ENCODE data around the gene COX6B2. TPM values are rescaled to one million over a fixed set of nuclear protein-coding genes. Genes with fewer than 3 reads are reported as not detected.
"Not testable (repeated sequence)": the region's sequence is repeated elsewhere in the genome, so short reads cannot be mapped to it uniquely, and the experiment has no call there.

Gene COX6B2
- polyA plus RNA-seq, 1 donor, result 0.15 TPM

DNA sequence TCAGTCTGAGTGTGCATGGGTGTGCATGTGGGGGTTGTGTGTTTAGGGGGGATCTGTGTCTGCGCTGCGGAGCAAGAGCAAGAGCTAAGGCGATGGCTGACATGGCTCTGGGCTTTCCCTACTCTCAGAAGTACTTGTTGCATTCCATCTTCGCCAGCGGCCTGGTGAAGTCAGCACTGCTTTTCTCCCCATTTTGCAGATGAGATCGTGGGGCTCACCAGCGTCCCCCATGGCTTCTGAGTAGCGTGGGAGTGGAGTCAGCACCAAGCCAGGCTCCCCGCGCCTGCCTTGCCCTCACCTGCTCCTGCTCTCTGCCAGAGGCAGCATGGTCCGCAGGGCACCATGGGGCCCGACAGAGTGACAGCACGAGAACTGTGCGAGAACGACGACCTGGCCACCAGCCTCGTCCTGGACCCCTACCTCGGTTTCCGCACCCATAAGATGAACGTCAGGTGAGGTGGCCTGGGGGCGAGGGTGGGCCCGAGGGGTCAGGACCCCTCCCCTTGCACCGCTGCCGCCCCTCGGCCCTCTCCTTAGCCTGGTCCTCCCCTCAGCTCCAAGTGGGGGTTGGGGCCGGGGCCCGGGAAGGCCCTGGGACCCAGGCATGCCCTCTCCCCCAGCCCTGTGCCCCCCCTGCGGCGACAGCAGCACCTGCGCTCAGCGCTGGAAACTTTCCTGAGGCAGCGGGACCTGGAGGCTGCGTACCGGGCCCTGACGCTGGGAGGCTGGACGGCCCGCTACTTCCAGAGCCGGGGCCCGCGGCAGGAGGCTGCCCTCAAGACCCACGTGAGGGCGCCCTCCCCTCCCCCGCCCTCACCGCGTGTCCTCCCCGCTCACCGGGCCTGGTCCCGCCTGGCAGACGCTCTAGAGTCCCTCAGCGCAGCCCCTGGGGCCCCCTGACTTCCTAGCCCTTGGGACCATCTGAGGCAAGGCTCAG, 12.7 kb downstream of the COX6B2 start:
- no peak for DNase-seq (ENCODE audit: low read depth)

DNA sequence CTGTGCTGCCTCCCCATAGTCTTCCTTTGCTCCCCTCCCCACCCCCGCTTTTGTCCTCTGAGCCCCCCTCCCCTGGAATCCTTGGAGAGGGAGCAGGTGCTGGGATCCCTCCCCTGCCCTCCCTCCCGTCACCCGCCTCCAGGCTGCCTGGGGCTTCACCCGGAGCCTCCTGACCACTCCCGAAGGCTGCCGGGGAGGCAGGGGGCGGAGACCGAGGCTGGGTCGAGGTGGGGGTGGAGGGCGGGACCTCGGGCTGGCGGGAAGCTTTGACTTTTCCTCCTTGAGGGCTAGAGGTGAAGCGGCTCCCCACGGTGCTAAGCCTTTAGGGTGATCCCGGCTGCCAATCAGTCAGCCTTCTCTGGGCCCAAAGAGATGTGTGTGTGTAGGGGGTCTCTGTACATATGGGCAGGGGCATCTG, 13.3 kb downstream of the COX6B2 start:
- no peak for DNase-seq (ENCODE audit: low read depth)

DNA sequence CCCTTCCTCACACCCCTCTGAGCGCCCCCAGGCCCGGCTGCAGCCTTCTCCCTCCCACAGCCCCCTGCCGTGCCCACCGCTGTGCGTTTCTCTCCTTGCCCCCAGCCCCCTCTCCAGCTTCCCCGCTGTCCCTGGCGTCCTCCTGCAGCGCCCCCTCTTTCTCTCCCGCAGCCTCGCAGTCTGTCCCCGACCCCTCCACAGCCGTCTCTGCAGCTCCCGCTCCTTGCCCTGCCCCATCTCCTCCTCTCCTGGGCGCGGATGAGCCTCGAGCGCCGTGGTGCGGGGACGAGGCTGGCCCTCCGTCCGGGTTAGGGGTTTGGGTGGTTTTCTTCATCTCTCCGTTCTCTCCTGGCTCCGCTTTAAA, 13.8 kb downstream of the COX6B2 start:
- no peak for DNase-seq (ENCODE audit: low read depth)

DNA sequence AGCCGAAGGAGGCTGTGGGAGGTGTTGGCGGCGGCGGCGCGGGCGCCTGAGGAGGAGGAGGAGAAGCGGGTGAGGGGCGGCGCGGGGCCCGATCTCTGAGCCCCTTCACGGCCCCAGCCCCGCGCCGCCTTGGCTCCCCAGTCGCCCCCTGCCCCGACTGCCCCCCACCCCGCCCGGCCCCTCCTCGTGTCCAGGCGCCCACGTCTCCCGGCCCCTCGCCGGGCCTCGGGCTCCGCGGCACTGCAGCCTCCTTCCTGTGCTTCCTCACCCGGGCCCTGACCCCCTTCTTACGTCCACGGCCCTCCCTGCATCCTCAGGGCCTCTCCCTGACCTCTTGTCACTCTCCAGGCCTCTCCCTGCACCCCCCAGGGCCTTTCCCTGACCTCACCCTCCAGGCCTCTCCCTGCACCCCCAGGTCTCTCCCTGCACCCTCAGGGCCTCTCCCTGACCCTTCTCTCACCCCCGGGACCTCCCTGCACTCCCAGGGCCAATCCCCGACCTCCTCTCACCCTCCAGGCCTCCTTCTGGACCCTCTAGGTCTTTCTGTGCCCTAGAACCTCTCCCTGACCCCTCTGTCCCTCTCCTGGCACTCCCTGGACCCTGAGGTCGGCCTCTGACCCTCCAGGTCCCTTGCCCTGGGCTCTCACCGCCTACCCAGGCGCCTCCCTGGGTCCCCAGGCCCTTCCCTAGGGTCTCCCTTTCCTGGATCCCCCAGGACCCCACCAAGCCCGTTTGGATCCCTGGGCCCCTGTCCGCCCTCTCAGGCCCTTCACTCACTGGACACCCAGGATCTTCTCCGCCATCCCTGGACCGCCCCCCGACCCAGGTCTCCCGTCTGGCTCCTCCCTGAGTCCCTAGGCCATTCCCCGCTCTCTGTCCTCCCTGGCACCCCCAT, 14.4 kb downstream of the COX6B2 start:
- no peak for DNase-seq (ENCODE audit: low read depth)

DNA sequence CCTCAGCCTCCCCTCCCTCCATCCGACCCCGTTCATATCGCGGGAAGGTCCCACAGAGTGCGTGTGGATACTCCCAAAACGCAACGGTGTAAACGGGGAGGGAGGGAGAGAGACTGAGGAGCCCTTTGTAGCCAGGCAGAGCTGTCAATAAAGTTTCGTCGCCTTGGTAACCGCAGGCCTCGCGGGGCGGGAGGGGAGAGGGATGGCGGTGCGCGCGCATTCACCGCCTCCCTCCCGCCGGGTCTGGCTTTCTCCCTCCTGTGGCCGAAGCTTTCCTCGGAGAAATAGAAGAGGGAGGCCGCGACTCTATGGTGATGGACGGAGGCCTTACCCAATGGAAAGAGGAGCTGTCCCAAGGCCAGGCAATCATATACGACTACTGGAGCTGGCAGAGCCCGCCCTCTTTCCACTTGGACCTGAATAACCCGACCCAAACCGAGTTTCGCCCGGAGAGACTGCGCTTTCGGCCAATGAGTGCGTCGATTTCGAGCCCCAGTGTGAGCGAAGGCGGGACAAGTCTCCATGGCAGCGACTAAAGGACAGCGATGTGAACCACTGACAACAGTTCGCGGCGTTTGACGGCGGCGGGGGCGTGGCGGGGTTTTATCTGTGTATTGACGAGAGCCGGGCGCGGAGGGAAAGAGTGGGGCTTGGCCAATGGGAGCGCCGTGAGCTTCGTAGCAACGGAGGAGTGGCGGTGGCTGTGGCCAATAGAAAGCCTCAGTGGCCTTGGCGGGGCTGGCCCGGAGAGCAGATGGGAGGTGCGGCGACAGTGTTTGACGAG, 15.2 kb downstream of the COX6B2 start, which contains the start of gene KMT5C:
Gene KMT5C (plus strand): TSS at position 772 of the 784 bp plus-strand sequence. CDS start 2,061 bp downstream, outside the sequence.
- DNase-seq (ENCODE audit: low read depth), result peak; percentile 100

DNA sequence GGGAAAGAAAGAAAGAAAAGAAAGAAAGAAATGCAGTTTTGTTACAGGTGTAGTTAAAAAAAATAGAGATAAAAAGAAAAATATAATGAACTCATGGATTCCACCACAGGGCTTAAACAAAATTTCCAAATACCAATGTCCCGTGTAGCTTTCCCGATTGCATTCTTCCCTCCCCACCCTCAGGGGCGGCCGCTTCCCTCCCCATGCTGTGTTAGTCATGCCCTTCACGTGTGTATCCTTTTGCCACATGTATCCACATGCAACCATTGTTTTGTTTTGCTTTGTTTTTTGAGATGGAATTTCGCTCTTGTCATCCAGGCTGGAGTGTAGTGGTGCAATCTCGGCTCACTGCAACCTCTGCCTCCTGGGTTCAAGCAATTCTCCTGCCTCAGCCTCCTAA, 18.4 kb downstream of the COX6B2 start:
- no peak for DNase-seq (ENCODE audit: low read depth)

DNA sequence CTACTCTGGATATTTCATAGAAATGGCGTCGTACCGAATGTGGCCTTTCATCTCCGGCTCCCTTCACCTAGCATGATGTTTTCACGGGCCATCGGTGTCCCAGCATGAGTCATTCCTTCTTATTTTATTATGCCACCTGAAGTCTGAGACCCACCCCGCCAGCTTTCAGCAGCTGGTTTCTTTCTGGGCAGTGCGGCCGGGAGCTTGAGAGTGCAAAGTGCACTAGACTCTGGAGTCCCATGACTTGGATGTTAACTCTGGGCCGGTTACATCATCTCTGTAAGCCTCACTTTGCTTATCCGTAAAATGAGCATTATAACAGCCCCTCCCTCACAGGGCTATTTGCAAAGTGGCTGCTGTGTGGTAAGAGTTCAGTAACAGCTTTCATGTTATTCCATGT, 20.6 kb downstream of the COX6B2 start:
- no peak for DNase-seq (ENCODE audit: low read depth)

DNA sequence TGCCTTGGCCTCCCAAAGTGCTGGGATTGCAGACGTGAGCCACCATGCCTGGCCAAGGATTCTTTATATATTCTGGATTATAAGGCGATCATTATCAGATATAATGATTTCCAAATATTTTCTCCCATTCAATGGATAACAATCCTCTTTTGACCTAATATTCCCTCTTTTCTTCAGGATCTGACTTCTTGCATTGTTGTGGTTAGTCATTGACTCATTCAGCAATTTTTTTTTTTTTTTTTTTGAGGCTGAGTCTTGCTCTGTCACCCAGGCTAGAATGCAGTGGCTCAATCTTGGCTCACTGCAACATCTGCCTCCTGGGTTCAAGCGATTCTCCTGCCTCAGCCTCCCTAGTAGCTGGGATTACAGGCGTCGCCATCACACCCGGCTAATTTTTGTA, 24.7 kb downstream of the COX6B2 start:
- DNase-seq (ENCODE audit: low read depth), result not testable (repeated sequence)

DNA sequence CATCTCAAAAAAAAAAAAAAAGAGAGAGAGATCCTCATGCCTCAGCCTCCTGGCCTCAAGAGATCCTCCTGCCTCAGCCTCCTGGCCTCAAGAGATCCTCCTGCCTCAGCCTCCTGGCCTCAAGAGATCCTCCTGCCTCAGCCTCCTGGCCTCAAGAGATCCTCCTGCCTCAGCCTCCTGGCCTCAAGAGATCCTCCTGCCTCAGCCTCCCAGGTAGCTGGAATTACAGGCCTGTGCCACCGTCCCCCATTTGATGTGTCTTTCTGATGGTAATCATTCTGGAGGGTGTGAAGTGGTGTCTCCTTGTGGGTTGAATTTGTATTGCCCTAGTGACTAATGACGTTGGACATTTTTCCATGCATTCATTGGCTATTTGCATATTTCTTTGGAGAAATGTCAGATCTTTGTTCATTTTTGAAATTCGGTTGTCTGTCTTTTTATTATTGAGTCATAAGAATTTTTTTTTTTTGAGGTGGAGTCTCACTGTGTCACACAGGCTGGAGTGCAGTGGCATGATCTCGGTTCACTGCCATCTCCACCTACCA, 25.7 kb downstream of the COX6B2 start:
- not testable (repeated sequence) for DNase-seq (ENCODE audit: low read depth)

DNA sequence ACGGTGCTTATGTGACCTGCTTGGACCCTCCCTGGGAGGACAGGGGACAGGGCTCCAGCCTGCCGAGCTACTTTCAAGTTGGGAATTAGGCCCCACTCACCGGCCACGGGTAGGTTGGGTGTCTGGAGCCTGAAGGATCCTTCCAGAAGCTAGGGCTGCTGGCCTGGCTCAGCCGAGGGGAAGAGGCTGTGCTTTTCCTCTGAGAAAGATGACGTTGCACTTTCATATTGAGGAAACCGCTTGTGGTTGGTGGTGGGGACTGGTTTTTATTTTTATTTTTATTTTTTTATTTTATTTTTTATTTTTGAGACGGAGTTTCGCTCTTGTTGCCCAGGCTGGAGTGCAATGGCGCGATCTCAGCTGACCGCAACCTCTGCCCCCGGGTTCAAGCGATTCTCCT, 29.3 kb downstream of the COX6B2 start, which contains the start of gene TMEM150B:
Gene TMEM150B (minus strand): TSS at position 170 of the 400 bp plus-strand sequence. CDS start 4,305 bp downstream, outside the sequence.
- no peak for DNase-seq (ENCODE audit: low read depth)

DNA sequence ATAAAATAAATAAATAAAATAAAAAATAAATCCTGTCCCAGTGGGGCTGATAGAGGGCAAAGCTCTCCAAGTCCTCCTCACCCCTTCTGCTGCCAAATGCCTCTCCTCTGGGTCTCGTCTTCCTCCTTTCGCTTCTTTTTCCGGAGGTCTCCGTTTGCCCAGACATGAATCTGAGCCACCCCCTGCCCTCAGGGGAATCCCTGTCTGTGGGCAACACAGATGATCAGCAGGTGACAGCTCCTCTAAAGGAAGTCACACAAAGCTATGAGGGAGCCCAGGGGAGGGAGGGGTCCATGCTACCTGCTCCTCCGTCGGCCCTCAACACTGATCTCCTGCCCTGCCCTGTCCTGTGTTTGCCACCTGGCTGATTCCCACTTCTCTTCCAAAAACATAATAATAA, 29.9 kb downstream of the COX6B2 start:
- DNase-seq (ENCODE audit: low read depth), result no peak

DNA sequence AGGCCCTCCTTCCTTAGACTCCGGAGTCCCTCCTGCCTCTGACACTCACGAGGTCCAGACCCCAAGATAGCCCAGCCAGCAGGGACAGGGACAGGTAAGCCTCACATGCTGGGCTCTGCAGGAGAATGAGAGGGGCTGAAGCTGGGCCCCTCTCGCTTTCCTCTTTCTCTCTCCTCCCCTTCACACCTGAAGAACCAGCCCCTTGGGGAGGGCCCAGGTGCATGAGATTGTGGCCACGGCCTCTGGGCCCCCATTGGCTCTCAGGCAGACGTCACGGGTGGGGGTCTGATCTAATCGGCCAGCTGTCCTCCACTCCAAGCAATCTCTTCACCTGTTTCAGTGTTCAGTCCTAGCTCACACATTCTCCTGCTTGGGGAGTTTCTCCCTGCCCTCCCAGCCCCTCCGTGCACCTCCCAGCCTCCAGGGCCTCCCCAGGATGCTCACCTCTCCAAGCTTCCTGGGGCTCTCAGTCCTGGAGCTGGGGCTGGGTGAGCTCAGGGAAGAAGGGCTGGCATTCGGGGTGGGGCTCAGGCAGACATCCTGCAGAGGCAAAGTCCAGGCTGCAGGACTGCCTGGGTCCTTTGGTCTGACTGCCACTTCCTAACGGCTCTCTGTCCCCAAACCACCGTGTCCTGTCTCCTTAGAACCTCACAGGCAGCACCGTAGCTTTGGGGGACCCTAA, 32.2 kb downstream of the COX6B2 start:
- no peak for DNase-seq (ENCODE audit: low read depth)

DNA sequence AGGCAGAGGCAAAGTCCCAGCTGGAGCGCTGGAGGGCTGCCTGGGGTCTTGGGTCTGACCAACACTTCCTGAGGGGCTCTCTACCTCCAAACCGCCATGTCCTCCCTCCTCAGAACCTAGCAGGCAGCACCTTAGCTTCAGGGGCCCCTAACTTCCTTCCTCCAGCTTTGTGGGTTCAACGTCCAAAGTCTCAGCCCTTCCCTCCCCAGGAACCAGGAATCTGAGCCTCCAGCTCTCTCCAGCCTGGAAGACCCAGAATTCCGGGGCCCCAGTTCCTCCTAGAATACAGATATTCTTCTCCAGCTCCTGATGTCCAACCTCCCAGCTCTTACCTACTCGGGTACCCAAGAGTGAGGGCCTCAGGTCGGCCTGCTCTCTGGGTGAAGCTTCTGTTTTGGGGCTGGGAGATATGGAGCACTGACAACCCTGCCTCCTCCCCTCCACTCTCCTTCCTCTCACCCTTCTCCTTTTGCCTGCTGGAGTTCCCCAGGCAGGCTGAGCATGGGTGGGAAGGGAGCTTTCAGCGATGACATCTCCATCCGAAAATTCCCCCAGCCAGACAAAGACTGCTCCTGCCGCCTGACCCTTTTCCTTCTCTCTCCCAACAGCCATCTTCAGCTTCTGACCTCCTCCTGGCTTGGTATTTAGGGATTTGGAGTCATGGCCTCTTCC, 32.9 kb downstream of the COX6B2 start:
- DNase-seq (ENCODE audit: low read depth), result no peak

DNA sequence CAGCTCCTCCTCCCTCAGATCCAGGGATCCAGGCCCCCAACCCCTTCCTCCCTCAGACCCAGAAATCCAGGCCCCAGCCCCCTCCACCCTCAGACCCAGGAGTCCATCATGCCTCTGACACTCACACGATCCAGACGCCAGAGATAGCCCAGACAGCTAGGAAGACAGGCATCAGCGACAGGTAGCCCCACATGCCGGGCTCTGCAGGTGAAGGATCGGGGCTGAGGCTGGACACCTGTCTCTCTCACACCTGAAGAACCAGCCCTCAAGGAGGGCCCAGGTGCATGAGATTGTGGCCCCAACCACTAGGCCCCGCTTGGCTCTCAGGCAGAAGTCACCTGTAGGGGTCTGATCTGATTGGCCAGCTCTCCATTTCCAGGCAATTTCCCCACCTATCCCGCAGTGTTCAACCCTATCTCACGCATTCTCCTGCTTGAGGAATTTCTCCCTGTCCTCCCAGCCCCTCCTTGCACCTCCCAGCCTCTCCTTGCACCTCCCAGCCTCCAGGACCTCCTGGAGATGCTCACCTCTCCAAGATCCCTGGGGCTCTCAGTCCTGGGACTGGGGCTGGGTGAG, 33.6 kb downstream of the COX6B2 start:
- no peak for DNase-seq (ENCODE audit: low read depth)

DNA sequence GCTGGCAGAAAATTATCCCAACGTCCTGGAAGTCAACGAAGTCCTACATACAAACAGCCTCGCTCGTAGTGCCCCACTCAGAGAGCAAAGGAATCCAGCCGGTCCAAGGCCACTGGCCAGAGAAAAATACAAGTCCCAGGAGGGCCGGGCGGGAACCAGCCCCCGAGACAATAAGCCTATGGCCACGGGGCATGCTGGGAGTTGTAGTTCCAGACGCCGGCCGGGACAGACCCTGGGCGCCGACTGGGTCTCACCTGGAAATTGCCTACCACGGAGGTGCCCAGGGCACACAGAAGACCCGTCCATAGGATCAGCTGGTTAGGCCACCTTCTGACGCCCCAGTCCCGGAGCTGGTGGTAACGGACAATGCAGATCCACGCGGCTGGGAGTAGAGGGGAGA, 34.7 kb downstream of the COX6B2 start:
- no peak for DNase-seq (ENCODE audit: low read depth)

DNA sequence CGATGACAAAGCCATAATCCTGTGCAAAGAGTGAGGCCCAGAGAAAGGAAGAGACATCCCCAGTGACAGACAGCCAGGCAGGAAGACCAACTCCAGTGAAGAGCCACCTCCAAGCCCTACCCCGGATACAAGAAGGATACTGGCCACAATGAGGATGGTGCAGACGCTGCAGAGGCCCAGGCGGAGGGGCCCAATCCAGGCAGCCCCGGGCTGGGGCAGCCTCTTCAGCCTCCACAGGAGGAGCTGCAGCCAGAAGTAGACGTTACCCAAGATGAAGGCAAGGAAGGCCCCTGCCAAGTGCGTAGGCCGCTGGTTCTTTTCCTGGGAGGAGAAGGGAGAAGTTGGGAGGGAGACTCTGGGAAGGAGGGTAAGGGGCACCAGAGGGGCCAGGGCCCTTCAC, 37.9 kb downstream of the COX6B2 start:
- no peak for DNase-seq (ENCODE audit: low read depth)

DNA sequence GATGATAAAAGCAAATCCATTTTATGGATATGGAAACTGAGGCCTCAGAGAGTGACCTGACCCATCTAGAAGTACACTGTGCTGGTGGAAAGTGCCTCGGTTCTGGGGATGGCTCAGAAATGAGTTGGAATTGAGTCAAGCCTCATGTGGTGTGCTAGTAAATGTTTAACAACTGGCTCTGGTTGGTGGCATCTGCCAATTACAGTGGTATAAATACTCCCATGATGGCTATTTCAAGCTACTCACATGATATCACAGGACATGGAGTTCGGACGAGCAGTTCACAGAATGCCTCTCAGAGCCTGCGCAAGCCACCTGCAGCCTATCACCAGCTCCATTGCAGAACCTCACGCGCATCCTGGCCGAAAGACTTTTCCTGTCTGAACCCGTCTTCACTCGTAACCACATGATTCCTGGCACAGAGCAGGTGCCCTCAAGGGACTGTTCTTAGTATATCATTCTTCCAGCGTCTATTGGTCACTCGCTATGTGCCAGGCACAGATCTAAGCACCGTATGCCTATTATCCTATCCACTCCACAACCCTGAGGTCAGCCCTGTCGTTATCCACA, 38.5 kb downstream of the COX6B2 start:
- DNase-seq (ENCODE audit: low read depth), result no peak

DNA sequence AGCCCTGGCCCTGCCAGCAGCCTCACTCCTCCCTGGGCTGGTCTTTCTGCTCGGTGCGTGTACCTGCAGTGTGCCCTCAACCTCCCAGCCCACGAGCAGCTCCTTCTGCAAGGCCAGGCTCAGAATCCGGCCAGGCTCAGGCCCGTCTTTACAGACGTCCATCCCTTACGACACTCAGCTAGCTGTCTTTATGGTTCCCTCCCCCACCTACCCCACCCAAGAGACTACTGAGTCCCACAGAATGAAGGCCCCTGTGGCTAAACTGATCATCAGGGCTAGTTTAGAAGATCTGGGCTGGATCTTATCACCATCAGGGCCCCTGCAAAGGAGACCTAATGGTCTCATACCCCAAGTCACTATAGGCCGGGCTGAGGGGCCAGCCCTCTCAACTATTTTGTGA, 40.1 kb downstream of the COX6B2 start:
- no peak for DNase-seq (ENCODE audit: low read depth)
